ENCODE data around the gene INPP4B.

The INPP4B gene

GRCh38 chr4:142883040-142883832 lies 37.1 kb upstream of the INPP4B start:
- H4K20me1 ChIP-seq (ENCODE audit: insufficient read depth, low read length) = no peaks in the 10 kb centered on the region
- H3K9ac ChIP-seq (ENCODE audit: low read depth, low read length) = no peak overlapping the region
- DNase-seq (no peak), ATAC-seq (ENCODE audit: insufficient read depth, low read depth) (no peak)
- no peaks in the 10 kb centered on the region for H3K79me2 ChIP-seq (ENCODE audit: insufficient read depth, low read length)
- H3K4me3 ChIP-seq (ENCODE audit: low read depth in 1 of 2, low read length in 2 of 2) = no peak overlapping the region
- H2AFZ ChIP-seq (ENCODE audit: low read depth, low read length) = no peak overlapping the region
- H3K4me2 ChIP-seq (ENCODE audit: insufficient read depth, low read length) = no peak overlapping the region
- no peaks in the 10 kb centered on the region for H3K36me3 ChIP-seq (ENCODE audit: insufficient read depth, low read length)
- H3K4me1 ChIP-seq (ENCODE audit: insufficient read depth, low read length) = no peaks in the 10 kb centered on the region
- H3K27me3 ChIP-seq (ENCODE audit: insufficient read depth, low read length, poor library complexity) = peaks cover 8% of the 10 kb centered on the region
- no peaks in the 10 kb centered on the region for H3K9me3 ChIP-seq (ENCODE audit: insufficient read depth, low read length, severe bottlenecking)
- TF ChIP-seq CTCF (IDR thresholded peaks at IDR 0.05; ENCODE audit: borderline replicate concordance, extremely low read depth, low read length, poor library complexity, severe bottlenecking) (peak; percentile 43), EZH2 (IDR thresholded peaks at IDR 0.05; ENCODE audit: borderline replicate concordance, low read depth, low read length, severe bottlenecking) (no peak)
- no peak overlapping the region for H3K27ac ChIP-seq (ENCODE audit: low read length)

GRCh38 chr4:142882159-142882558 lies 36.1 kb upstream of the INPP4B start:
- H3K4me1 ChIP-seq (ENCODE audit: insufficient read depth, low read length) = no peaks in the 10 kb centered on the region
- H3K4me2 ChIP-seq (ENCODE audit: insufficient read depth, low read length) = no peak overlapping the region
- no peaks in the 10 kb centered on the region for H3K9me3 ChIP-seq (ENCODE audit: insufficient read depth, low read length, severe bottlenecking)
- no peak overlapping the region for H2AFZ ChIP-seq (ENCODE audit: low read depth, low read length)
- H4K20me1 ChIP-seq (ENCODE audit: insufficient read depth, low read length) = no peaks in the 10 kb centered on the region
- H3K36me3 ChIP-seq (ENCODE audit: insufficient read depth, low read length) = no peaks in the 10 kb centered on the region
- no peak overlapping the region for H3K4me3 ChIP-seq (ENCODE audit: low read depth in 1 of 2, low read length in 2 of 2)
- peaks cover 8% of the 10 kb centered on the region for H3K27me3 ChIP-seq (ENCODE audit: insufficient read depth, low read length, poor library complexity)
- H3K27ac ChIP-seq (ENCODE audit: low read length) = no peak overlapping the region
- no peak for TF ChIP-seq CTCF (IDR thresholded peaks at IDR 0.05; ENCODE audit: borderline replicate concordance, extremely low read depth, low read length, poor library complexity, severe bottlenecking)
- no peak for TF ChIP-seq EZH2 (IDR thresholded peaks at IDR 0.05; ENCODE audit: borderline replicate concordance, low read depth, low read length, severe bottlenecking)
- no peak overlapping the region for H3K9ac ChIP-seq (ENCODE audit: low read depth, low read length)
- H3K79me2 ChIP-seq (ENCODE audit: insufficient read depth, low read length) = no peaks in the 10 kb centered on the region
- no peak for ATAC-seq (ENCODE audit: insufficient read depth, low read depth)
- DNase-seq = no peak

- DNase-seq (no peak), ATAC-seq (ENCODE audit: insufficient read depth, low read depth) (no peak)
- Histone ChIP-seq H2AFZ (ENCODE audit: low read depth, low read length) (no peak overlapping the region), H3K27ac (ENCODE audit: low read length) (no peak overlapping the region), H3K4me3 (ENCODE audit: low read depth in 1 of 2, low read length in 2 of 2) (no peak overlapping the region), H3K4me2 (ENCODE audit: insufficient read depth, low read length) (no peak overlapping the region), H3K27me3 (ENCODE audit: insufficient read depth, low read length, poor library complexity) (peaks cover 6% of the 10 kb centered on the region), H3K9me3 (ENCODE audit: insufficient read depth, low read length, severe bottlenecking) (no peaks in the 10 kb centered on the region), H3K9ac (ENCODE audit: low read depth, low read length) (no peak overlapping the region), H4K20me1 (ENCODE audit: insufficient read depth, low read length) (no peaks in the 10 kb centered on the region), H3K79me2 (ENCODE audit: insufficient read depth, low read length) (no peaks in the 10 kb centered on the region), H3K36me3 (ENCODE audit: insufficient read depth, low read length) (no peaks in the 10 kb centered on the region), H3K4me1 (ENCODE audit: insufficient read depth, low read length) (no peaks in the 10 kb centered on the region)
- no peak for TF ChIP-seq EZH2 (IDR thresholded peaks at IDR 0.05; ENCODE audit: borderline replicate concordance, low read depth, low read length, severe bottlenecking)
- no peak for TF ChIP-seq CTCF (IDR thresholded peaks at IDR 0.05; ENCODE audit: borderline replicate concordance, extremely low read depth, low read length, poor library complexity, severe bottlenecking)
These were observed 35.2 kb upstream of the INPP4B start for GRCh38 chr4:142881331-142881730.

Measured in DND-41 (cell line).